ENCODE measurements around the gene UTS2.

UTS2 gene

GRCh38 chr1:7884757-7885156, 31.9 kb upstream of the UTS2 start:
- TF ChIP-seq CTCF (IDR thresholded peaks at IDR 0.05), result no peak
- H3K4me1 ChIP-seq (ENCODE audit: control insufficient read depth in 1 of 2, insufficient read depth in 1 of 2, low read depth in 1 of 2, low read length in 1 of 2), result no peaks in the 10 kb centered on the region
- H3K9me3 ChIP-seq, result no peaks in the 10 kb centered on the region
- H3K36me3 ChIP-seq, result no peaks in the 10 kb centered on the region
- no peak overlapping the region for H3K4me3 ChIP-seq (ENCODE audit: low read depth in 1 of 2, low read length in 1 of 2)
- H3K27ac ChIP-seq, result no peak overlapping the region
- H3K27me3 ChIP-seq, result peaks cover 69% of the 10 kb centered on the region

- H3K27ac ChIP-seq, result no peak overlapping the region
- no peak overlapping the region for H3K4me3 ChIP-seq (ENCODE audit: low read depth in 1 of 2, low read length in 1 of 2)
- no peaks in the 10 kb centered on the region for H3K9me3 ChIP-seq
Measured at GRCh38 chr1:7879228-7879627, 26.4 kb upstream of the UTS2 start.

GRCh38 chr1:7878027-7878426, 25.2 kb upstream of the UTS2 start:
- Histone ChIP-seq H3K4me1 (ENCODE audit: control insufficient read depth in 1 of 2, insufficient read depth in 1 of 2, low read depth in 1 of 2, low read length in 1 of 2) (no peaks in the 10 kb centered on the region), H3K27ac (no peak overlapping the region), H3K4me3 (ENCODE audit: low read depth in 1 of 2, low read length in 1 of 2) (no peak overlapping the region), H3K27me3 (peaks cover 11% of the 10 kb centered on the region), H3K36me3 (no peaks in the 10 kb centered on the region), H3K9me3 (no peaks in the 10 kb centered on the region)
- TF ChIP-seq CTCF (IDR thresholded peaks at IDR 0.05), result no peak

More at GRCh38 chr1:7879228-7879627, 26.4 kb upstream of the UTS2 start:
- no peak for TF ChIP-seq CTCF (IDR thresholded peaks at IDR 0.05)
- Histone ChIP-seq H3K4me1 (ENCODE audit: control insufficient read depth in 1 of 2, insufficient read depth in 1 of 2, low read depth in 1 of 2, low read length in 1 of 2) (no peaks in the 10 kb centered on the region), H3K27me3 (peaks cover 22% of the 10 kb centered on the region), H3K36me3 (no peaks in the 10 kb centered on the region)

- H3K27ac ChIP-seq, result no peak overlapping the region
- H3K9me3 ChIP-seq, result no peaks in the 10 kb centered on the region
- H3K27me3 ChIP-seq, result peaks cover 3% of the 10 kb centered on the region
- no peak for TF ChIP-seq CTCF (IDR thresholded peaks at IDR 0.05)
- H3K4me3 ChIP-seq (ENCODE audit: low read depth in 1 of 2, low read length in 1 of 2), result no peak overlapping the region
- no peaks in the 10 kb centered on the region for H3K4me1 ChIP-seq (ENCODE audit: control insufficient read depth in 1 of 2, insufficient read depth in 1 of 2, low read depth in 1 of 2, low read length in 1 of 2)
- no peaks in the 10 kb centered on the region for H3K36me3 ChIP-seq
Measured at GRCh38 chr1:7873801-7874795, 21.2 kb upstream of the UTS2 start.

GRCh38 chr1:7871136-7871535, 18.3 kb upstream of the UTS2 start:
- H3K36me3 ChIP-seq, result no peaks in the 10 kb centered on the region
- H3K27ac ChIP-seq, result no peak overlapping the region
- peaks cover 3% of the 10 kb centered on the region for H3K27me3 ChIP-seq
- no peaks in the 10 kb centered on the region for H3K4me1 ChIP-seq (ENCODE audit: control insufficient read depth in 1 of 2, insufficient read depth in 1 of 2, low read depth in 1 of 2, low read length in 1 of 2)
- H3K9me3 ChIP-seq, result no peaks in the 10 kb centered on the region
- H3K4me3 ChIP-seq (ENCODE audit: low read depth in 1 of 2, low read length in 1 of 2), result no peak overlapping the region
- TF ChIP-seq CTCF (IDR thresholded peaks at IDR 0.05), result no peak
